ENCODE data around the gene GPX6.
A peak's percentile ranks its signal among the peaks of the same experiment; 100 is the strongest.
"Not testable (repeated sequence)": the region's sequence is repeated elsewhere in the genome, so short reads cannot be mapped to it uniquely, and the experiment has no call there.

The GPX6 gene, protein sequence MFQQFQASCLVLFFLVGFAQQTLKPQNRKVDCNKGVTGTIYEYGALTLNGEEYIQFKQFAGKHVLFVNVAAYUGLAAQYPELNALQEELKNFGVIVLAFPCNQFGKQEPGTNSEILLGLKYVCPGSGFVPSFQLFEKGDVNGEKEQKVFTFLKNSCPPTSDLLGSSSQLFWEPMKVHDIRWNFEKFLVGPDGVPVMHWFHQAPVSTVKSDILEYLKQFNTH

DNA sequence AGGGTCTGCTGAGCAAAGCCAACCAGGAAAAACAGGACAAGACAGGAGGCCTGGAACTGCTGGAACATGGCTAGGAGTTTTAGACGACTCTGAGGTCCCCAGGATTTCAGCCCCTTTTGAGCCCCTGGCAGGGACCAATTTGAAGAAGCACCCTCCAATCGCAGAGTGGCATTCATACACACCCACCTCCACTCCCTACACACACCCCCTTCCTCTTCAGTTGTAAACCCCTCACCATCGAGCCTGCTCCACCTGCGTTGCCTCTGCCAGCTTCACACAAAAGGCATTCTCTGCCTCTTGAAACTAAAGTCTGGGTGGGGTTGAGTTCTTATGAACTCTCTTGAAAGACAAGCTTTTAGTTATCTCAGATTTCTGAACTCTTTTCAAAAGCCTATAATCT, at the start of gene GPX6:
TSS of gene GPX6 (minus strand) at position 118 of the 400 bp plus-strand sequence. CDS start at position 68, 50 bp downstream.
- no peak for DNase-seq (ENCODE audit: low spot score)

DNA sequence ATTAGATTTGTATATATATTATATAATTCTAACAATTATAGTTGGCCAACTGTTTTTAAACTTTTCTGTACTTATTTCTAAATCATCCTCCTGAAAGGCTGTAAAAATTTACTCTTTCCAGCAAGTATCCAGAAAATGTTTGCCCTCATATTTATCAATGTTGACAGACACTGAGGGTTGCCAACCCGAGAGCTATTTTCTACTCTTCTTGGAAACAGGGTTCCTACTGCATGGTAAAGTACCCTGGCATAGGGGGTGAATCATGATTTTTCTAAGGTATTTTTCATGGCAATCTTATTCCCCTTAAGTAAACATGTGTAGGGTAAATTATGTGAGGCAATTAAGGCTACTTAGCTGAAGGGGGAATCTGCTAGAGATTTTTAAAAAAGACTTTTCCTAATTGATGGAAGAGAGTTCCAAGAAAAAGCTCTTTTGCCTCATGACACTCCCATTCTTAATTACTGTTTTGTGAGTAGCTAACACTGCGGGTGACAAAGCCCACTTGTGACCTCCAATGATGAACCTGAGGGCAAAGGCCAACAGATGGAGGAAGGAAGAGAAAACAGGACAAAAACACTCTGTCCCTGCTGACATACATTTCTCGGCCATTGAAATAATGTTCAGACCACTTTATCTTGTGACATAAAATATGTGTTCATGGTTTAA, 48.0 kb upstream of the GPX6 start:
- DNase-seq (ENCODE audit: low spot score) = no peak

DNA sequence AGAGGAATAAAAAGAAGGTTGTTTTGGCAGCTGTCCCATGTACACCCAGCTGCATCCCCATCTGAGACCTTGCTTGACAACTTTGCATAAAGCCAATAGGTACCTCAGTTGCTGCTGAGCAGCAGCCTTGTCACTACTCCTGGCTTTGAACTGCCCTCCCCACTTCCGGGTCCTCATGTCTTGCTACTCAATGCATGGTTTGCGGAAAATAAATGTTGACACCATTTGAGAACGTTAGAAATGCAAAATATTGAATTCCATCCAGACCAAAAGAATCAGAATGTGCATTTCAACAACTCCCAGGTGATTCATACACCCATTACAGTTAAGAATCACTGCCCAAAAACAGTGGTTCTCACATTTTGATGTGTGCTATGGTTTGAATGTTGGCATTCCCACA, 43.0 kb upstream of the GPX6 start:
- no peak for DNase-seq (ENCODE audit: low spot score)

DNA sequence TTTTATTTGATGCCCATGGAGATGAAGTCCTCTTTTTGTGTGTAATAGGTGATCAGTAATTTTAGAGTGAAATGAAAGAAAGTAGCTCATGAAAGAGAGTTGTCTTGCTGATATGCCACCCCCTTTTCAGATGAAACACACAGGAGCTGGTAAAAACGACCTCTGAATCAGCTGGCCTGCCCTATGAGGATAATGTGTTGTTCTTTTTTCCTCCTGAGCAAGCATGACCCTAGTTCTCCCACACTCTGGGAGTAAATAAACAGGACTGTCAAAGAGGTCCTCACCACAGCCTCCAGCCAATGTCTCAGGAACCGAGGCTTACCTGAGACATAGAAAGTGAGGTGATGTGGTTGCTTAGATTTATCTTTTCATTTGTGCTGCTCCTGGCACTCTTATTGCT, 39.5 kb upstream of the GPX6 start:
- DNase-seq (ENCODE audit: low spot score) = no peak

DNA sequence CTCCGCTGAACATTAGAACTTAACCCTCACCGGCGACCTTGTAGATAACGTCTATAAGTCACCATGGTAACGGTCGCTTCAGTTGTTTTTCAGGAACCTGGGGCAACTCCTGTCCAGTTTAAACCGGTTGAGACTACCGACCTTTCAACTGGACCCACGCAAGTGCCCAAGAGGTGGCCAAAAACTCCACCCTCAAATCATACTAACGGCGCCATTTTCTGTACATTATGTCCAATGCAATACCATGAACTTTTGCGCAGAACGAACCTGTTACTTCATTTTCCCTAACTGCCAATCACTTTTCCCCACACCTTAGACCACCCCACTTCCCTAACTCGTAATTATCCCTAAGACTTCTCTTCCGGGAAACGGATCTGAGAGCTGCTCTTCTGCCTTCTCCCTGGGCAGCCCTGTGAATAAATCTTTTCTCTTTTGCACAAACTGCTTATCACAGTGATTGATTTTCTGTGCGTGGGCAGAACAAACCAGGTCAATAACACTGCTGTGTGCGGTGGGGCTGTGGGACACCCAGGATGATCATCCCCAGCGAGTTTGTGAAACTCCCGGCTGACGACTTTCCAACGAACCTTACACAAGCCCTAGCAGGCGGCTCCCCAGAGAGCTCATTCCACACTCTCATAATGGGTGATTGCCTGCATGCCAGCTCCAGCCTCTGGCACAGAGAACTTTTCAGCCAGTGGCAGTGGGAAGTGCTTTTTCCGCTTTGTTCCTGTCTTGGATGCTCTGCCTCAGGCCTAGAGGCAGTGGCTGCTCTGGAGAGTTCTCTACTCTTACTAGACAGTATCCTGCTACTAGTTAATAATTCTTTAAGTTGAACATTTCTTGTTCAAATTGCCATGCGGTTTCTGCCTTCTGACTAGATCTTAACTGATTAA, 38.6 kb upstream of the GPX6 start:
- no peak for DNase-seq (ENCODE audit: low spot score)

DNA sequence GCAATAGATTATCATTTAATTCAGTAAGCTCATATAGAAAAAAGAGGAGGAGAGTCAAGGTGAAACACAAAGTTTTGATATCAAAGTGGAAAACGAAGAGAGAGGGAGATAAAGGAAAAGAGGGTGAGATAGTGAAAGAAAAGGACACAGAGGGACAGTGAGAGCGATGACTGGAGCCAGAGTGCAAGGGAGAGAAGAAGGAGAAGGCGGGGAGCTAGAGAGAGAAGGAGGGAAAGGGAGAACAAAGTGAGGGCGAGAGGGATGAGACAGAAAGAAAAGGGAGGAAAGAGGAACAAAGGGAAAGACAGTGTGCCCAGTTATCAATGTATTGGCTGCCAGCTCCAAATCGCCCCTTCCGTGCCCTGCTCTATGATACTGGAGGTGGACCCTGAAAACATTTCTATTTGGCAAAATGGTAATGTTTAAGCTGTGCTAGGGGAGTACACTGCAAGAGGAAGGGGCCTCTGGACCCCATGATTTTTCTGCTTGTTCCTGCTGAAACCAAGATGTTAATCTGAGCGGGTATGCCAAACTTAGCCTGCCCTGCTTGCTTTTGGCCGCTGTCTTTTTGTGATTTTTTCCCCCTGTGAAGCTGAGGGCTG, 37.9 kb upstream of the GPX6 start:
- DNase-seq (ENCODE audit: low spot score) = no peak

DNA sequence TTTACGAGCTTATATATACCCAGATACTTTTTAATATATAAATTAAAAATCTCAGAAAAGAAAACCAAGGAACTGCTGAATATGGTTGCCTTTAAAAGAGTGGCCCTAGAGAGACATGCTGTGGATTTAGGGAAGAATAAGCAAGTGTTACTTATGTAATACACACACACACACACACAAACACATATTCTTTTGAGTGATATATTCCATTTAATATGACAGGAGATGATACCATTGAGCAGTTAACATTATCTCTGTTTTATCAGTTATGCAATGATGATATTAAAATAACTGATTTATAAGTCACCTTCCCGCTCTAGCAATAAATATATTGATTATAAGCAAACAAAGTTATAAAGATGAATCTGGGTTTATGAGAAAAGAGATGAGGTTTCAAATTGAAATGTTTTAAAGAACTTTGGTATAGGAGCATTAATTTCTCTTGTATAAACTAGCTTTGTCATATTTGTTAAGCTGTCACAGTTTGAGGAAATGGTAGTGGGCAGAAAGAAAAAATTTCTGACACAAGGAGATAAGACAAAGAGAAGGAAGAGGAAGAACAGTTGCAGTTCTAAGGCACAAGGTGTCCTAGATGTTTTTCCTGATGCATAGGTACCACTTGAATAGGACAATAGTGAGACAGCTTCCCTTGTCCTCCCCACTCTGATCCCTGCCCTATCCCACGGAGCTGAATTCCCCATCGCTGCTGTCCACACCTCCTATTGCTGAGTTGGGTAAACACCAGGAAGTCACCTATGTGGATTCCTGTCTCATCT, 36.5 kb upstream of the GPX6 start:
- DNase-seq (ENCODE audit: low spot score) = no peak

DNA sequence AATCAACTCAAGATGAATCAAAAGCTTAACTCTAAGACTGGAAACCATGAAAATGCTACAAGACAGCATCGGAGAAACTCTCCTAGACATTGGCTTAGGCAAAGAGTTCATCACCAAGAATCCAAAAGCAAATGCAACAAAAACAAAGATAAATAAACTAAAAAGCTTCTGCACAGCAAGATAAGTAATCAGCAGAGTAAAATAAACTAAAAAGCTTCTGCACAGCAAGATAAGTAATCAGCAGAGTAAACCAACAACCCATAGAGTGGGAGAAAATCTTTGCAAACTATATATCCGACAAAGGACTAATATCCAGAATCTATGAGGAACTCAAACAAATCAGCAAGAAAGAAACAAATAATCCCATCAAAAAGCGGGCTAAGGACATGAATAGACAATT, 31.4 kb upstream of the GPX6 start:
- not testable (repeated sequence) for DNase-seq (ENCODE audit: low spot score)

DNA sequence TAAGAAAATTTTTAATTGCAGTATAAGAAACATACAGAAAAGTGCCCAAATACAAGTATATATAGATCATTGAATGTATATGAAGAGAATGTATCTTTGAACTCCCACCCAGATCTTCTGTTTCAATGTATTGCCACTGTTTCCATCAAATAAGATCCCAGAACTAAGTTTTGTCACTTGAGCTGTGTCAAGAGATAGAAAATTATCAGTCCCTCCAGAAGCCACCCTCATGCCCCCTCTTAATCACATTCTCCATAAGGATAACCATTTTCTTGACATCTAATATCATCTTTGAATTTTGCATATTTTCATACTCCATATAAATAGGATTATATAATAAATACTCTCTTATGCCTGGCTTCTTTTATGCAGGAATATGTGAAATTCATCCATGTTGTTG, 30.4 kb upstream of the GPX6 start:
- no peak for DNase-seq (ENCODE audit: low spot score)

DNA sequence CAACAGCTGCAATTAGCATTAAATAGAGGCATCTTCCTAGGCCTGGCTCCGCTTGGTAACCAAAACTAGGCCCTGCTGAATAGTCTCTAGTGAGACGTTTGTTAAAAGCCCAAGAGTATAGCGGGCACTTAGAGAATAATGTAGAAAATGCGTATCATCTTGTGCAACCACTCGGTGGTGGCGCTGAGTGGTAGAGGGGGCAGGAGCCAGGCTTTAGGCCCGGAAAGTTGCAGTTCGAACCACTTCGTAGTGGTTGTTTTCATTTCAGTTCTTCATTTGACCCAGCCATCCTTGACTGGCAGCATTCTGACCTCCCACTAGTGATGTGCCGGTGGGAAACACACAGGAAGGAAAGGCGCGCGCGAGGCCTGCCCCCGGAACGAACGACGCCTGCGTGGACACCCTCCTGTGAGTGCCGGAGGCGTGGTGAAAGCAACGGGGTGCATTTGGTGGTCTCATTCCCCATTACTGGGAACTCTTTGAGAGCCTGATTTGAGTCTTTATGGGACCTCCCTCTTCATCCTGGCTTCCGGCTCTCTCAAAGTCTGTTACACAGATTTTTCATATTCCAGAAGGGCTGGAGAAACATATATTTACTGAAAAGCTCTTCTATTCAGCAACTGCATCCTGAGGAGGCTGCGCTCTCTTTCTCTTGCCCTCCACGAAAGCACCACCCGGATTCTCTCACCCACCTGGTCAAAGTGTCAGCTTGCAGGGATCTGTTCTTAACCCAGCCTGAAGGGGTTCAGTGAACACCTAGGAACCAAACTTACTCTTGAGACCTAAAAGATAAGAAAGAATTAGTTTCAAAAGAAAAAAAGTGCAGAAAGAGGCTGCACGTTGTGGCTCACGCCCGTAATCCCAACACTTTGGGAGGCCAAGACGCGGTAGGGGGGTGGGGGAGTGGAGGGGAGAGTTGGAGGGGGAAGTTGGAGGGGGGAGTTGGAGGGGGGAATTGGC, 28.3 kb upstream of the GPX6 start:
- no peak for DNase-seq (ENCODE audit: low spot score)

DNA sequence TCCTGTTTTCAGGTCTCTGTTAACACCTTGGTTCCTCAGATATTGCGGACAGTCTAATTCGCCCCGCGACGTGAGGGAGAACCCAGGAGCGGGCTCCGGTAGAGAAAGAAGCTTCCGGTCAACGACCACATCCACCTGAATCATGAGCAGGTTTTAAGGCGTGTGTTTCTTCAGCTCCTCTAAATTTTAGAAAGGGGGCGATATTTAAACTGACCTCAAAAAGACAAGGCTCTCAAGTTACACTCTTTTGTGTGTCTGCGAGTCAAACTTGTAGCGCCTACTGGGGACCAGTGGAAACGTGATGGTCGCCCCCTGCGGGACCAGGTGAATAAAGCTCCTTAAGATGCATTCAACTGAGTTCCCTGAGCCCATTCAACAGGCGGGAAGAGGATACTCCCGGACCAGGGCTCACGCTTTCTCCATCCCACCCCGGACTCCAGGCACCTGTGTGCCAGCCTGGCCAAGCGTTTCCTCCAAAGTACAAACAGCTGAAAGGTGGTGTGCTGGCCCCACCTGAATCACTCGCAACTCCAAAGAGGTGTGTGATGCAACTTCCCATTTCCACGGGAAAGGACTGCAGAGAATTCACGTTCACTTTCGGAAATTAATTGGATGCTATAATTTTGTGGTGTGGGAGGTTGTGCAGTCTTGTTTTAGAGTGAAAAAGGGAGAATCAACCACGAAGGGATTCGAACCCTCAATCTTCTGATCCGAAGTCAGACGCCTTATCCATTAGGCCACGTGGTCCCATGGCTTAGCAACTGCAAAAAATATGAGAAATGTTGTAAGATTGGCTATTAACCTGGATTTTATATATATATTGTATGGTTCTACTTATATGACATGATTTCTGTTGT, 27.1 kb upstream of the GPX6 start:
- peak; percentile 80 for DNase-seq (ENCODE audit: low spot score)

DNA sequence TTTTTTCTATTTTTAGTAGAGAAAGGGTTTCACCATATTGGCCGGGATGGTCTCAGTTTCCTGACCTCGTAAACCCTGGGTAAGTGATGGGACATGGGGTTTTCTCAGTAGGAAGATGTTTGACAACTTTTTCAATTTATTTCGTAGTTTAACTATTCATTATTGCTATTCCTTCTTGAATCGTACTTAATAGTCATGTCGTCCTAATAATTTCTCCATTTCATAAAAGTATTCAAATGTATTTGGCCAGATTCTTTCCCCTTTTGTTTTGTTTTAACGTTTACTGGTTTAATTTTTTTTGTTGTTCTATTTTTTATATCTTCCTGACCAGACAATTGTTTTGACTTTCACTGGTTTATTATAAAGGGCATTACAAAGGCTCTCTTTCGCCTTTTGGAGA, 26.4 kb upstream of the GPX6 start:
- no peak for DNase-seq (ENCODE audit: low spot score)

DNA sequence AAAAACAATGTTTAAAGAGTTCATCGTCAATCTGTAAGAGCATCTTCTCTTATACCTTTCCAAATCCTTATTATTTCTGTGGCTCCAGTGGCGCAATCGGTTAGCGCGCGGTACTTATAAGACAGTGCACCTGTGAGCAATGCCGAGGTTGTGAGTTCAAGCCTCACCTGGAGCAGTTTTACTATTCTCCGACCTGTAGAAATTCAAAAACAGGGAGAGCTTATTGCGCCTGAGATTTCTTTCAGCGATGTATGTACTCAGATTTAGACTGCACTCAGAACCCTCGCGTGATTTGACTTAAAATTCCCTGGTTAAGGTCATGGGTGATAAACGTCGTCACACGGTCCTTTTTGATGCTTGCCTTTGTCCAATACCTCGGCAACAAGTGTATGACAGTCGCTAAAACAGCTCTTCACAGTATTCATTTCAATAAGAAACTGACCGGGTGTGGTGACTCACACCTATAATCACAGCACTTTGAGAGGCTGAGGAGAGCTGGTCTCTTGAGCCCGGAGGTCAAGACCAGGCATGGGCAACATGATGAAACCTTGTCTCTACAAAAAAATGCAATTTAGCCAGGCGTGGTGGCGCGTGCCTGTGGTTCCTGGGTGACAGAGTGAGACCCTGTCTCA, 22.0 kb upstream of the GPX6 start:
- peak; percentile 41 for DNase-seq (ENCODE audit: low spot score)

DNA sequence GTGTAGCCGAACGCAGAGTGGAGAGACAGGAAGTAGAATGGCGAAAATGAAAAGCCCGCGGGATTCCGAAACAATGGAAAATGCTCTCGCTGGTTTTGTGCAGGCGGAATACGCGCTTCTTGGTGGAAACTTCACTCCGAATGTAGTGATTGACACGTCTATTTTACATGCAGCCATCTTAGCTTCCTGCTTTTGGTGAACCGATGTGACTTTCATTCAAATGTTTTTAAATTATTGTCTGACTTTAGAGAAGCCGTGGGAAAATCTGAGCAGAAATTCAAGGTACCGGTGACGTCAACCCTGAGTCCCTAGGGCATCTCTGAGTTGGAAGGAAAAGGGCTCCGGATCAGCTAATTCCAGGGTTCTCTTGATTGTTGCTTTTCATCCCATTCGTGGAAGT, 21.5 kb upstream of the GPX6 start:
- peak; percentile 2 for DNase-seq (ENCODE audit: low spot score)

DNA sequence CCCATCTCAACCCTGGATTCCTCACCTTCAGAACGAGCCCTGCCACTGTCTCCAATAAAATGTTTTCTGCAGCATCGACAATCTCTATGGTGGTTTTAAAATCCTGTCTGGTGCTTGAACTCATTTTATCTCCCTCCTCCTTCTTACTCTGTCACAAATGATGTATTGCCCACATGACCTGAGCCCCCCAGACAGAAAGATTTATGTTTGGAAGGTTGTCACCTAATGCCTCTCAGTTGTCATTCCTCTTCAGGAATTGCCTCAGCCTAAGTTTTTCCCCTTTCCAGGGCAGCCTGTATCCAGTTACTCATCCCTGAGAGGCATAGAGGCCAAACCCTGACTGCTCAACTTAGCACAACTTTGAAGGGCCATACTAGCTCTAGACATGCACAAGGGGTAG, 19.3 kb upstream of the GPX6 start:
- no peak for DNase-seq (ENCODE audit: low spot score)

DNA sequence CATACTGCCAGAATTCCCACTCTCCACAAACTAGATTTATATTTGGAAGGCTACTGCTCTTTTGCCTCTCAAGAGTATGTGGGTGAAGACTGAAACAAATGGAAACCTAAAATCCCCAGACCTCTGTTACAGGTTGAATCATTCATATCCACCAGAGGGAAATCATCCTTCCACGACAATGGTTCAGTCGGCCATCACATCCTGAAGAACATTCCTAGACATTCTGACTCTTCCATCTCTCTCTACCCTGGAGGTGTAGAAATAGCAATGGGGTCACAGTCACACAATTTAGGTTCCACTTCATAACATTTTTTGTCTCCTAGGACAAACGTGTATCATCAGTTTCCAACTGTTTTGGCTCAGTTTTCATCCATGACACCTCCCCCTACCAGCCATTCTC, 18.7 kb upstream of the GPX6 start:
- no peak for DNase-seq (ENCODE audit: low spot score)

DNA sequence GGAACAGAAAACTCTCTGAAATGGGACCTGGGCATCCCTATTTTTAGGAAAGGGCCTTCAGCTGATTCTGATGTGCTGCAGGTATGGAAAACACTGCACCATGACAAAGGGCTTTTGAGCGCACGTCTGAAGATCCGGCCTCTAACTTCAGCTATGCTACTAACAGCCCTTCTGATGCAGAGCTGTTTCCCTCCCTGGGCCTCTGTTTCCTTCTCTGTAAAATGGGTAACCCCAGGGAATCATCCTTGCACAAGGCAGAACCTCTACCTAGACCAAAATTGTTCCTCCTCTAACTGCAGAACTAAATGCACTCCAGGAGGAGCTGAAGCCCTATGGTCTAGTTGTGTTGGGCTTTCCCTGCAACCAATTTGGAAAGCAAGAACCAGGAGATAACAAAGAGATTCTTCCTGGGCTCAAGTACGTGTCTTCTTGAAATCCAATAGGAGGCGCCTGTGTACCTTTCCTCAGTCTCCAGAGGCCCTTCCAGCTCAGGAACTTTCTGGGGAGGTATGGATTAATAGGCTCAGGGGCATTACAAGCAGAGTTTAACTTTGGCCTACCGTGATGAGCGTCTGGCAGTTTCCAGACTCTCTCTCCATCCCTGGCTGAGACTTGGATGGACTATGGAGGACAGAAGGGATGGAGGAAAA, 16.0 kb upstream of the GPX6 start:
- no peak for DNase-seq (ENCODE audit: low spot score)

DNA sequence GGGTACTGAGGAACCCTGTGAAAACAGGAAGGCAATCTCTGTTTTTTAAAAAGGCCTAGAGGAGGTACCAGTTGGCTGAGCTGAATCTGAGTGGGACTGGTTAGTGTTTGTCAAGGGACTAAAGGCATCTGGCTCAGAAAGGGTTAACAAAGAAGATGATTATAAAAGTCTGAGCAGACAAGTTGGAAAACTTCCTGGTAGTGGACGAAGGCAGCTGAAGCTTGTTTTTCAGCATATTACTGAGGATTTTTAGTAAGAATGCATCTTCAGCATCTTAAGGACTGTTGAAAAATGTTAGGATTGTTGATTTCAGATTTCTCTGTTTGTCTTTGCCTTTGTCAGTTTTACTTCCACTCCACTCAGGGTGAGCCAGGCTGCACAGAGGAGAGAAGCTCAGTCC, 15.2 kb upstream of the GPX6 start:
- DNase-seq (ENCODE audit: low spot score) = no peak

Data from SW480 (cell line).